Glomerular visceral epithelial cell (primary cell): Measurements from ENCODE around the gene MYF5.
"Not testable (repeated sequence)": the region's sequence is repeated elsewhere in the genome, so short reads cannot be mapped to it uniquely, and the experiment has no call there.

Source experiments
- DNase-seq: peaks from one replicate; pipeline ENCODE4 v3.0.0-alpha.2; 2016; ENCODE audit errors: extremely low spot score

MYF5 gene

GRCh38 chr12:80716696-80717469 is at the start of gene MYF5:
MYF5 (plus strand) TSS chr12:80716912; CDS start chr12:80717064, 152 bp downstream.
- DNase-seq: no peak

GRCh38 chr12:80670214-80670613 is 46.5 kb upstream of the MYF5 start:
- DNase-seq: no peak

GRCh38 chr12:80676042-80676636 is 40.6 kb upstream of the MYF5 start:
- not testable (repeated sequence) for DNase-seq

- no peak for DNase-seq
Observed at GRCh38 chr12:80676856-80677255, 39.9 kb upstream of the MYF5 start.

- DNase-seq: no peak
Observed at GRCh38 chr12:80677994-80678393, 38.7 kb upstream of the MYF5 start.

- DNase-seq: no peak
Observed at GRCh38 chr12:80679346-80680131, 37.2 kb upstream of the MYF5 start.

- no peak for DNase-seq
Observed at GRCh38 chr12:80681287-80681686, 35.4 kb upstream of the MYF5 start.

- no peak for DNase-seq
Observed at GRCh38 chr12:80681786-80682185, 34.9 kb upstream of the MYF5 start.

- DNase-seq: no peak
Observed at GRCh38 chr12:80684077-80684495, 32.6 kb upstream of the MYF5 start.

- no peak for DNase-seq
Observed at GRCh38 chr12:80690090-80690489, 26.6 kb upstream of the MYF5 start.

- no peak for DNase-seq
Observed at GRCh38 chr12:80690513-80690912, 26.2 kb upstream of the MYF5 start.

- DNase-seq: no peak
Observed at GRCh38 chr12:80692114-80692513, 24.6 kb upstream of the MYF5 start.

- DNase-seq: no peak
Observed at GRCh38 chr12:80697270-80697887, 19.3 kb upstream of the MYF5 start.

- no peak for DNase-seq
Observed at GRCh38 chr12:80698256-80698655, 18.5 kb upstream of the MYF5 start.

- no peak for DNase-seq
Observed at GRCh38 chr12:80698847-80699542, 17.7 kb upstream of the MYF5 start.

- DNase-seq: no peak
Observed at GRCh38 chr12:80700327-80700726, 16.4 kb upstream of the MYF5 start.

GRCh38 chr12:80701388-80701787 is 15.3 kb upstream of the MYF5 start:
- no peak for DNase-seq

- peak; percentile 79 for DNase-seq
Observed at GRCh38 chr12:80702889-80703805, 13.6 kb upstream of the MYF5 start.

GRCh38 chr12:80704420-80704819 is 12.3 kb upstream of the MYF5 start:
- no peak for DNase-seq

- DNase-seq: no peak
Observed at GRCh38 chr12:80707126-80707829, 9.4 kb upstream of the MYF5 start, which contains the start of gene MYF6. MYF6 (plus strand) TSS chr12:80707634; CDS start chr12:80707720, 86 bp downstream.
